Astrocyte of the cerebellum (primary cell): ENCODE measurements around the gene TMEM229B.

Experiments used
- DNase-seq: peaks from one replicate; pipeline ENCODE4 v3.0.0-alpha.2; 2011; ENCODE audit warnings: low read depth
- H3K4me3 ChIP-seq: 2 replicates; pipeline ENCODE4 v1.5.1; 2011; ENCODE audit warnings: mild to moderate bottlenecking, low read depth, low read length, moderate library complexity
- CTCF ChIP-seq: IDR thresholded peaks from 2 replicates; pipeline ENCODE4 v1.5.1; 2012; ENCODE audit warnings: low read length, low read depth, moderate library complexity, mild to moderate bottlenecking; ENCODE audit errors: missing control alignments
- in situ Hi-C: cut with HindIII; loops from 2 replicates; pipeline ENCODE4 v1.10.0; 2017; ENCODE audit warnings: low sequenced_read_pairs

TMEM229B gene

DNA sequence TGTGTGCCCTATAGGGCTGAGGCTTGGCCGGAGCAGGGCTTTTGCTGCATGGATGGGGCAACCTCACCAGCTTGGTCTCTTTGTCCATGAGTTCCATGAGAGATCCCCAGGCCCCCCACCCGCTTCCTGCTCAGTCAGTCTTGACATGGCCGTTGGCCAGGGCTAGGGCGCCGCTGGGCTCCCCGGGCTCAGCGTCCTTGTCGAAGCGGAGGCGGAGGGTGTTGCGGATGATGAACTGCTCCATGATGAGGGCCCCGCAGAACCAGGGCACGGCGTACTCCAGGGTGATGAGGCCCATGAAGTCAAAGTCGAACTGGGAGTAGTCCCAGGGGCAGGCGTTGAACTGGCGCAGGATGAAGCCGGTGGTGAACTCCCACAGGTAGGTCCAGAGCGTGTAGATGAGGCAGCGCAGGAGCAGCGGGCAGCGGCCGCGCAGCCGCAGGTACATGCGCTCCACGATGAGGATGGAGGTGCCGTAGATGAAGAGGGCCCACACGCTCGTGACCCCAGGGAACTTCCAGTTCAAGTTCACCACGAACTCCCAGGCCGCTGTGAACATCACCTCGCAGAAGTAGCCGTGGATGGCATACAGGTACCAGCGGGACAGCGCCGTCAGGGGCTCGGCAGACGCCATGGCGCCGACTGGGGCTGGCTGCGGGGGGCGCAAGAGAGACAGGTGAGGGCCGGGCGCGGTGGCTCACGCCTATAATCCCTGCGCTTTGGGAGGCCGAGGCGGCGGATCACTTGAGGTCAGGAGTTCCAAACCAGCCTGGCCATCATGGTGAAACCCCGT, 15.0 kb downstream of the TMEM229B start:
- no peak overlapping the region for H3K4me3 ChIP-seq
- TF ChIP-seq CTCF, result no peak
- in situ Hi-C loops, result no loop called here
- no peak for DNase-seq

DNA sequence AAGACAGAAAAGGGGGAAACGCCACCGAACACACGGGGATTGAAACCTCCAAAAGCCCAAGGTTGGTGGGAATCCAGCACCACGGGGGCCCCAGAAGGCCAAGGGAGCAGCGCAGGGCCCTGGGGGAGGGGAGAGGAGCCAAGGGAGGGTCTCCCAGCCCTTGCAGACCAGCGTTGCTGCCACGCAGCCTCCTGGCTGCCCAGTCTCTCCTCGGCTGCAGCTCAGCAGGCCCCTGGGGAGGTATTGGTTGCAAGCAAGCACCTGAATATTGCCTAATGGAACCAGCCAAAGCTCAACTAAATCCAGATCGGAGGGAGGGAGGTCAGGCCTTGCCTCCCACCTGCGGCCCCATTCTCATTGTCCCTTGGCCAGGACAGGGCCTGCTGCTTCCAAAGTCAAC, 15.8 kb downstream of the TMEM229B start:
- DNase-seq, result no peak
- in situ Hi-C loops, result no loop called here
- H3K4me3 ChIP-seq, result no peak overlapping the region
- TF ChIP-seq CTCF, result no peak

DNA sequence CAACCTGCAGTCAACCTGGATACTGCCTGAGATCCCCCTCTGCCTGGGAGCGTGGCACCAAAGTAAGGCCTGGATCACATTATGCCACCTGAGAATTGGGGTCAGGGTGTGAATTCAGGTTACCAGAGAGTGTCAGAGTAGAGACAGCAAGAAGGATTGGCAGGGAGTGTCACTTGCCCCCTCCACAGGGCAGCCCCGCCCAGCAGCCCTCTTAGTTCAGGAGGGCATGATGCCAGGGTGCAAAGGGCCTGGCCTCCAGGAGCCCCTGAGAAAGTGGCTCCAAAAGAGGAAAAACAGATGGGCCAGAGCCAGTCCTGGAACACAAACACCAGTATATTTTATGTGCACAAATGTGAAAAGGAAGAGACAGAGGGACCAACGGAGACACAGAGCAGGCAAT, 18.6 kb downstream of the TMEM229B start:
- TF ChIP-seq CTCF, result no peak
- DNase-seq, result no peak
- H3K4me3 ChIP-seq, result no peak overlapping the region
- in situ Hi-C loops, result no loop called here

DNA sequence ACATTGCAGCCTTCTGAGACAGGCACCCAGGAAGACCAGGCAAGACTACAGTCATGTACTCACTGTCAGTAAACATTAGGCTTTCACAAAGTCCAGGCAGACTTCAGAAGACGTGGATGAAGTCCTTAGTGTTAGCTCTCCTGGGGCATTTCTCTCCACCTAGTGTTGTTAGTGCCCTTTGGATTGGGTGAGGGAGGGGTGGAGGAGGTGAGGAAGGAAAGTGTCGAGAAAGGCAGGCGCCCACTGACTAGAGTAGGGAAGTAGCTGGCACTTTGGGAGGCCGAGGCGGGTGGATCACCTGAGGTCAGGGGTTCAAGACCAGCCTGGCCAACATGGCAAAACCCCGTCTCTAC, 20.2 kb downstream of the TMEM229B start:
- DNase-seq, result no peak
- TF ChIP-seq CTCF, result no peak
- H3K4me3 ChIP-seq, result no peak overlapping the region
- in situ Hi-C loops, result no loop called here

GRCh38 chr14:67467134-67467533, 21.4 kb downstream of the TMEM229B start:
- no peak overlapping the region for H3K4me3 ChIP-seq
- in situ Hi-C loops, result no loop called here
- no peak for DNase-seq
- no peak for TF ChIP-seq CTCF

DNA sequence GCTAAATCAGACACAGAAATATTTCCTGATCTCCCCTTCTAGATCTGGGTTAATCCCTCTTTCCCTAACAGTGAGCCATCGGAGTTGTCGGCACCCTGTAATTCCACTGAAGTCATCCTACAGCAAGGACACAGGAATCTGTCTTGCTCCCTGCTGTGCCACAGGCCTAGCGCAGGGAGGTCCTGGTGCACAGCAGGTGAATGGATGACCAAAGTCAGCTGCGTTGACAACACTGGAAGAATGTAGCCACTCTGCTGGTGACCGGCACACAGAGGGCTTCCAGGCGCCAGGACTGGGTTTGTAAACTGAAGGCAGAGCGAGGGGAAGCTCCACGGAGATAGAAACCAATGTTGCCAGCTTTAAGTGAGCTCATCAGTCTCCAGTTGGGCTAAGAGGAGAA, 23.6 kb downstream of the TMEM229B start:
- H3K4me3 ChIP-seq, result no peak overlapping the region
- in situ Hi-C loops, result no loop called here
- no peak for DNase-seq
- TF ChIP-seq CTCF, result no peak

DNA sequence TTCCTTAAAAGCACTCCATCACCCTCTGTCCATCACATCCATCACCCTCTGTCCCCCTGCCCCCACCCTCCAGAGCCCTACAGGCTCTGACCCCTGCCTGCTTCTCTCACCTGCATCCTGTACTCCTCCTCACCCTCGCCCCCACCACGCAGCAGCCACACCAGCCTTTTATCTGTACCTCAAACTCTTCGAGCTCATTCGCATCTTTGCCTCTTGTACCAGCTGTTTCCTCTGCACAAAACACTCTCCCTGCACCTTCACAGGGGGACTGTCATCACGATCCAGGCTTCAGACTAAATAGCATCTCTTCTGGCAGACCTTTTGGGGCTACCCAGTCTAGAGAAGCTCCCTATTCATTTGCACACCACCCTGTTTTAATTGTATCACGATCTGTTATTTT, 24.1 kb downstream of the TMEM229B start:
- TF ChIP-seq CTCF, result no peak
- in situ Hi-C loops, result no loop called here
- DNase-seq, result no peak
- no peak overlapping the region for H3K4me3 ChIP-seq
